Measurements from ENCODE around the gene IGFN1. TPM values are rescaled to one million over a fixed set of nuclear protein-coding genes. Genes with fewer than 3 reads are reported as not detected.

The IGFN1 gene
- total RNA-seq, 4 donors from 2014 or later: not detected

GRCh38 chr1:201181323-201181722 is 9.3 kb upstream of the IGFN1 start:
- no peak for DNase-seq
- WGBS, 2 donors: 67 to 75% methylated on average over 1 of the region's 1 CpG
- Histone ChIP-seq H3K27me3 (peaks cover 0 to 56% (median 0%) of the 10 kb centered on the region in 4 donors), H3K36me3 (no peaks in the 10 kb centered on the region), H3K27ac (no peak overlapping the region), H3K9me3 (no peaks in the 10 kb centered on the region), H3K4me1 (peaks cover 0 to 7% (median 0%) of the 10 kb centered on the region in 3 donors), H3K4me3 (no peak overlapping the region)
- intact Hi-C loops (cut with DNase I): no loop called here
- TF ChIP-seq POLR2A (IDR thresholded peaks at IDR 0.05): no peak
- TF ChIP-seq, protein P1, sequence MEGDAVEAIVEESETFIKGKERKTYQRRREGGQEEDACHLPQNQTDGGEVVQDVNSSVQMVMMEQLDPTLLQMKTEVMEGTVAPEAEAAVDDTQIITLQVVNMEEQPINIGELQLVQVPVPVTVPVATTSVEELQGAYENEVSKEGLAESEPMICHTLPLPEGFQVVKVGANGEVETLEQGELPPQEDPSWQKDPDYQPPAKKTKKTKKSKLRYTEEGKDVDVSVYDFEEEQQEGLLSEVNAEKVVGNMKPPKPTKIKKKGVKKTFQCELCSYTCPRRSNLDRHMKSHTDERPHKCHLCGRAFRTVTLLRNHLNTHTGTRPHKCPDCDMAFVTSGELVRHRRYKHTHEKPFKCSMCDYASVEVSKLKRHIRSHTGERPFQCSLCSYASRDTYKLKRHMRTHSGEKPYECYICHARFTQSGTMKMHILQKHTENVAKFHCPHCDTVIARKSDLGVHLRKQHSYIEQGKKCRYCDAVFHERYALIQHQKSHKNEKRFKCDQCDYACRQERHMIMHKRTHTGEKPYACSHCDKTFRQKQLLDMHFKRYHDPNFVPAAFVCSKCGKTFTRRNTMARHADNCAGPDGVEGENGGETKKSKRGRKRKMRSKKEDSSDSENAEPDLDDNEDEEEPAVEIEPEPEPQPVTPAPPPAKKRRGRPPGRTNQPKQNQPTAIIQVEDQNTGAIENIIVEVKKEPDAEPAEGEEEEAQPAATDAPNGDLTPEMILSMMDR (IDR thresholded peaks at IDR 0.05): no peak

GRCh38 chr1:201181726-201182125 is 8.9 kb upstream of the IGFN1 start:
- no peak for DNase-seq
- WGBS, 2 donors: 57 to 76% methylated on average over 2 of the region's 2 CpGs
- intact Hi-C loops (cut with DNase I): no loop called here

GRCh38 chr1:201183209-201183608 is 7.4 kb upstream of the IGFN1 start:
- Histone ChIP-seq H3K4me3 (no peak overlapping the region), H3K36me3 (no peaks in the 10 kb centered on the region), H3K9me3 (no peaks in the 10 kb centered on the region), H3K27me3 (peaks cover 0 to 62% (median 0%) of the 10 kb centered on the region in 4 donors), H3K4me1 (no peaks in the 10 kb centered on the region), H3K27ac (no peak overlapping the region)
- intact Hi-C loops (cut with DNase I): no loop called here
- 52 to 70% methylated on average over 3 of the region's 3 CpGs for WGBS, 2 donors
- no peak for DNase-seq
- TF ChIP-seq, protein P1 (IDR thresholded peaks at IDR 0.05): no peak
- no peak for TF ChIP-seq POLR2A (IDR thresholded peaks at IDR 0.05)

More at GRCh38 chr1:201181726-201182125, 8.9 kb upstream of the IGFN1 start:
- Histone ChIP-seq H3K27ac (no peak overlapping the region), H3K4me3 (no peak overlapping the region), H3K9me3 (no peaks in the 10 kb centered on the region), H3K36me3 (no peaks in the 10 kb centered on the region), H3K27me3 (peaks cover 0 to 56% (median 0%) of the 10 kb centered on the region in 4 donors), H3K4me1 (peaks cover 0 to 5% (median 0%) of the 10 kb centered on the region in 3 donors)
- TF ChIP-seq, protein P1 (IDR thresholded peaks at IDR 0.05): no peak
- no peak for TF ChIP-seq POLR2A (IDR thresholded peaks at IDR 0.05)

DNA sequence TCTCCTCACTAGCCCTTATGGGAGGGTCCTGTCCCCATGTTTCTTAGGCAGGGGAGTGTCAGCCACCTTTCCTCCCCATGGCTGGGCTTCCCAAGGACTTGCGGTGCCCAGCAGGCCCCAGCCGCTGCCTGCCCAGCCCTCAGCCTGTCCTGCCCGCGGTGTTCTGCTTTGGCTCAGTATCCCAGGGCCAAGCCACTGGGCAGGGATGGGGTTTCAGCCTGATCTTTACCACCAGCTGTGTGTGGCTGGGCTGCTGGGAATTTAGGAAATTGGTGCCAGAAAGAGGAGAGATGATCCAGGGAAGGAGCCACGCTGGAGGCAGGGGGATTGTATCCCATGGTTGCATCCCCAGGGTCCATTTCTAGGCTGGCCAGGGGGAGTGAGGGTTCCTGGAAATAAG is 6.9 kb upstream of the IGFN1 start:
- H3K9me3 ChIP-seq: no peaks in the 10 kb centered on the region
- H3K27ac ChIP-seq: no peak overlapping the region
- no peaks in the 10 kb centered on the region for H3K36me3 ChIP-seq
- H3K27me3 ChIP-seq: peaks cover 0 to 67% (median 0%) of the 10 kb centered on the region in 4 donors
- no peak for DNase-seq
- intact Hi-C loops (cut with DNase I): no loop called here
- no peaks in the 10 kb centered on the region for H3K4me1 ChIP-seq
- 43 to 50% methylated on average over 1 of the region's 5 CpGs for WGBS, 2 donors
- no peak for TF ChIP-seq POLR2A (IDR thresholded peaks at IDR 0.05)
- TF ChIP-seq, protein P1 (IDR thresholded peaks at IDR 0.05): no peak
- H3K4me3 ChIP-seq: no peak overlapping the region

GRCh38 chr1:201184307-201185122 is 6.1 kb upstream of the IGFN1 start:
- H3K27me3 ChIP-seq: peaks cover 0 to 67% (median 0%) of the 10 kb centered on the region in 4 donors
- WGBS, 2 donors: 47 to 63% methylated on average over 6 to 9 of the region's 9 CpGs
- H3K4me1 ChIP-seq: no peaks in the 10 kb centered on the region
- no peak overlapping the region for H3K4me3 ChIP-seq
- intact Hi-C loops (cut with DNase I): no loop called here
- no peaks in the 10 kb centered on the region for H3K9me3 ChIP-seq
- no peak overlapping the region for H3K27ac ChIP-seq
- TF ChIP-seq, protein P1 (IDR thresholded peaks at IDR 0.05): peak in 5 of 6 experiments; percentile 27 to 65 (median 37)
- TF ChIP-seq POLR2A (IDR thresholded peaks at IDR 0.05): no peak
- DNase-seq: no peak
- no peaks in the 10 kb centered on the region for H3K36me3 ChIP-seq

Measured in esophagus squamous epithelium (tissue), 5 donors.